K562 (cell line): ENCODE results near the gene MYL12A. TPM values are rescaled to one million over a fixed set of nuclear protein-coding genes. Genes with fewer than 3 reads are reported as not detected.

Source experiments
- AFF1 ChIP-seq, 2 experiments: fragments of 450-650 bp; IDR thresholded peaks; 2 replicates each; pipeline ENCODE4 v1.6.1; 2018; ENCODE audit warnings: mild to moderate bottlenecking in 2 of 2, low read depth in 1 of 2; ENCODE audit not compliant: partially characterized antibody in 2 of 2
- CREB3L1 ChIP-seq: fragments of 450-650 bp; IDR thresholded peaks from 2 replicates; pipeline ENCODE4 v1.6.1; 2014; ENCODE audit warnings: low read depth, mild to moderate bottlenecking, moderate library complexity, borderline replicate concordance
- ELF4 ChIP-seq: fragments of 450-650 bp; formaldehyde crosslinking; IDR thresholded peaks from 2 replicates; pipeline ENCODE4 v1.4.0; 2022; ENCODE audit warnings: missing genetic modification characterization
- EP300 ChIP-seq: IDR thresholded peaks from 2 replicates; pipeline ENCODE4 v1.6.1; 2012; ENCODE audit warnings: low read length, improper control_type of control experiment
- GABPB1 ChIP-seq: sonication (generic); formaldehyde crosslinking; IDR thresholded peaks from 2 replicates; pipeline ENCODE4 v1.8.0; 2022; ENCODE audit warnings: mild to moderate bottlenecking, missing genetic modification reagents
- GTF2E2 ChIP-seq: fragments of 200-800 bp; sonication (Bioruptor generic); IDR thresholded peaks from 2 replicates; pipeline ENCODE4 v1.6.1; 2016; ENCODE audit warnings: missing genetic modification characterization, missing compliant biosample characterization
- HOMEZ ChIP-seq: fragments of 250-450 bp; sonication (Bioruptor Pico); IDR thresholded peaks from 2 replicates; pipeline ENCODE4 v1.4.0; 2020; ENCODE audit warnings: mild to moderate bottlenecking, moderate library complexity
- NR2C1 ChIP-seq, 2 experiments: fragments of 450-650 bp; IDR thresholded peaks; 2 replicates each; pipeline ENCODE4 v1.6.1; 2017; ENCODE audit warnings: mild to moderate bottlenecking in 2 of 2, antibody characterized with exemption in 1 of 2, inconsistent platforms in 1 of 2, missing compliant biosample characterization in 1 of 2, missing genetic modification characterization in 1 of 2
- NR4A1 ChIP-seq, 2 experiments: fragments of 250-450 bp in 1 of 2; fragments of 450-650 bp in 1 of 2; sonication (Bioruptor Pico) in 1 of 2; IDR thresholded peaks; 2 replicates each; pipeline versions ENCODE4 v1.4.0 to v1.6.1; 2016 to 2020; ENCODE audit warnings: mild to moderate bottlenecking in 2 of 2, missing compliant biosample characterization in 1 of 2, missing genetic modification characterization in 1 of 2, moderate library complexity in 1 of 2
- RUNX1 ChIP-seq: sonication (generic); IDR thresholded peaks from 2 replicates; pipeline ENCODE4 v1.6.1; 2016; ENCODE audit warnings: antibody characterized with exemption, low read depth
- SMARCE1 ChIP-seq: fragments of 450-650 bp; IDR thresholded peaks from 2 replicates; pipeline ENCODE4 v1.7.1; 2016; ENCODE audit warnings: mild to moderate bottlenecking
- ZC3H8 ChIP-seq: fragments of 450-650 bp; IDR thresholded peaks from 2 replicates; pipeline ENCODE4 v1.6.1; 2017
- ZNF24 ChIP-seq: fragments of 450-650 bp; IDR thresholded peaks from 2 replicates; pipeline ENCODE4 v1.6.1; 2016
- ZNF57 ChIP-seq: fragments of 450-650 bp; formaldehyde crosslinking; IDR thresholded peaks from 2 replicates; pipeline ENCODE4 v1.4.0; 2020; ENCODE audit warnings: mild to moderate bottlenecking, moderate library complexity
- polyA plus RNA-seq, 8 experiments: library from polyadenylated mRNA; depleted of rRNA in 4 of 8; stranded (reverse) in 5 of 8; unstranded in 3 of 8; fragments of >200 nt; fragmentation: Nextera tagmentation in 2 of 8; fragmentation: Illumina TruSeq in 1 of 8; extraction: Ambion mirVana in 2 of 8; extraction: Trizol in 1 of 8; gene quantifications; 2 replicates each; pipeline versions ENCODE4 v1.2.1 to v1.2.3, GENCODE V29; 2011 to 2014; ENCODE audit warnings: inconsistent platforms in 1 of 8, missing spikeins in 1 of 8
- total RNA-seq, 7 experiments: library from RNA; depleted of rRNA in 6 of 7; stranded (reverse); fragments of >200 nt in 6 of 7; fragmentation: Illumina TruSeq in 2 of 7; extraction: Trizol in 2 of 7; gene quantifications; 2 replicates each; pipeline versions ENCODE4 v1.2.1 to v1.2.3, GENCODE V29; 2011 to 2021; ENCODE audit warnings: low replicate concordance in 1 of 7
- TF ChIP-seq, protein P1 (sequence below): sonication (generic); formaldehyde crosslinking; IDR thresholded peaks from 2 replicates; pipeline ENCODE4 v1.8.0; 2022; ENCODE audit warnings: mild to moderate bottlenecking, missing genetic modification reagents

MYL12A gene
- total and polyA plus RNA-seq, 9 of the 15 experiments (the other 6 are each of a cell fraction or from before 2014, with no cell fraction given) = 308 to 1,031 (median 559) TPM

DNA sequence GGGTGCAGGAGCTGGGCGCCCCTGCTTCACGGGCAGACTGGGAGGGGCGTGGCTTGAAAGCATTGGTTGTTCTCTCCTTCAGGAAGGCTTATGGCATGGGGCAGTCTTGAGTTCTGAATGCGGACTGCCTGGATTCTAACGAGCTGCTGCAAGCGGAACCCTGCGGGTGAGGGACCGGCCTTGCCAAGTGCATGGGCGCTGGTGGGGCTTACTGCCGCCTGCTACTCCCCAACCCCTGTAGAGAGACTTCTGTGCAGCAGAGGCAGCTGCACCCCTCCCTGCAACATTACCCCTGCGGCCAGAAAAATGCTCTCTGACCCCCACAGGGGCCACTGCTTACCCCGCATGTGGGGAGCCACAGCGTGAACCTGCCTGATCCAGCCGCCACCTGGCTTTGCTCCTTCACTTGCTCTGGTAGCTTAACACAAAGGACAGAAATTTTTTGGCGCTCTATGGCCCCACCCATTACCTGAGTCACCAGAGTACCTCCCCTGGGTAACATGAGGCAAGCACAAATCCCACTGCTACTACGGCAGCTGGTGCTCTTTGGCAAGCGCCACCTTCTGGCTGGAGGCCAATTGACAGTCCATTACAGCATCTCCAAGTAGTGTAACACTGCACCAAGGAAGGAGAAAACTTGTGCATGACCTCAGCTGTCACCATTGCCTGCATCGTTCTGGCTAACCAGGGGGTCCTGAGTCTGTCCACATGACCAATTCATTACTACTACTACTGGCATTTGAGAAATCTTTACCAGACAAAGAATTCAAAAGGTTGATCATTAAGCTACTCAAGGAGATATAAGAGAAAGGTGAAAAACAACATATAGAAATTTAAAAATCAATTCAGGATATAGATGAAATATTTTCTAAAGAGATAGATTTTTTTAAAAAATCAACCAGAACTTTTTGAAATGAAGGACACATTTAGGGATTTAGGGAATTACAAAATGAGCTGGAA is 49.7 kb downstream of the MYL12A start (continued):
- TF ChIP-seq, protein P1, sequence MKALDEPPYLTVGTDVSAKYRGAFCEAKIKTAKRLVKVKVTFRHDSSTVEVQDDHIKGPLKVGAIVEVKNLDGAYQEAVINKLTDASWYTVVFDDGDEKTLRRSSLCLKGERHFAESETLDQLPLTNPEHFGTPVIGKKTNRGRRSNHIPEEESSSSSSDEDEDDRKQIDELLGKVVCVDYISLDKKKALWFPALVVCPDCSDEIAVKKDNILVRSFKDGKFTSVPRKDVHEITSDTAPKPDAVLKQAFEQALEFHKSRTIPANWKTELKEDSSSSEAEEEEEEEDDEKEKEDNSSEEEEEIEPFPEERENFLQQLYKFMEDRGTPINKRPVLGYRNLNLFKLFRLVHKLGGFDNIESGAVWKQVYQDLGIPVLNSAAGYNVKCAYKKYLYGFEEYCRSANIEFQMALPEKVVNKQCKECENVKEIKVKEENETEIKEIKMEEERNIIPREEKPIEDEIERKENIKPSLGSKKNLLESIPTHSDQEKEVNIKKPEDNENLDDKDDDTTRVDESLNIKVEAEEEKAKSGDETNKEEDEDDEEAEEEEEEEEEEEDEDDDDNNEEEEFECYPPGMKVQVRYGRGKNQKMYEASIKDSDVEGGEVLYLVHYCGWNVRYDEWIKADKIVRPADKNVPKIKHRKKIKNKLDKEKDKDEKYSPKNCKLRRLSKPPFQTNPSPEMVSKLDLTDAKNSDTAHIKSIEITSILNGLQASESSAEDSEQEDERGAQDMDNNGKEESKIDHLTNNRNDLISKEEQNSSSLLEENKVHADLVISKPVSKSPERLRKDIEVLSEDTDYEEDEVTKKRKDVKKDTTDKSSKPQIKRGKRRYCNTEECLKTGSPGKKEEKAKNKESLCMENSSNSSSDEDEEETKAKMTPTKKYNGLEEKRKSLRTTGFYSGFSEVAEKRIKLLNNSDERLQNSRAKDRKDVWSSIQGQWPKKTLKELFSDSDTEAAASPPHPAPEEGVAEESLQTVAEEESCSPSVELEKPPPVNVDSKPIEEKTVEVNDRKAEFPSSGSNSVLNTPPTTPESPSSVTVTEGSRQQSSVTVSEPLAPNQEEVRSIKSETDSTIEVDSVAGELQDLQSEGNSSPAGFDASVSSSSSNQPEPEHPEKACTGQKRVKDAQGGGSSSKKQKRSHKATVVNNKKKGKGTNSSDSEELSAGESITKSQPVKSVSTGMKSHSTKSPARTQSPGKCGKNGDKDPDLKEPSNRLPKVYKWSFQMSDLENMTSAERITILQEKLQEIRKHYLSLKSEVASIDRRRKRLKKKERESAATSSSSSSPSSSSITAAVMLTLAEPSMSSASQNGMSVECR (CRISPR knock-in tag) = peak; percentile 86
- TF ChIP-seq NR4A1 (CRISPR knock-in tag; IDR thresholded peaks at IDR 0.05) = no peak
- TF ChIP-seq NR4A1 (tag; IDR thresholded peaks at IDR 0.05) = no peak
- no peak for TF ChIP-seq ZC3H8
- no peak for TF ChIP-seq ZNF57 (CRISPR knock-in tag)
- no peak for TF ChIP-seq ZNF24
- no peak for TF ChIP-seq GTF2E2 (tag)
- no peak for TF ChIP-seq SMARCE1
- TF ChIP-seq RUNX1 = no peak
- TF ChIP-seq GABPB1 = peak; percentile 75
- TF ChIP-seq EP300 = peak; percentile 50
- TF ChIP-seq ELF4 (CRISPR knock-in tag) = no peak
- TF ChIP-seq NR2C1 (IDR thresholded peaks at IDR 0.05) = no peak; the same call in 1 of the 2 replicates
- TF ChIP-seq NR2C1 (tag; IDR thresholded peaks at IDR 0.05) = peak; percentile 52; the same call in 1 of the 2 replicates
- TF ChIP-seq CREB3L1 = peak; percentile 48; the same call in 1 of the 2 replicates
- no peak for TF ChIP-seq HOMEZ (CRISPR knock-in tag)
- no peak for TF ChIP-seq AFF1 (IDR thresholded peaks at IDR 0.05; ENCODE audit: low read depth in 1 of 2, partially characterized antibody in 2 of 2)
